Astrocyte (in vitro differentiated cells and primary cell): ENCODE results near the gene DLL1.

Experiments
- CTCF ChIP-seq: IDR thresholded peaks from 2 replicates; pipeline ENCODE4 v1.5.1; 2011; ENCODE audit warnings: low read depth, mild to moderate bottlenecking, inconsistent platforms, low read length, moderate library complexity; ENCODE audit not compliant: insufficient read depth
- EZH2 ChIP-seq: IDR thresholded peaks from 2 replicates; pipeline ENCODE4 v1.6.1; 2012; ENCODE audit warnings: mild to moderate bottlenecking, low read length, inconsistent platforms; ENCODE audit not compliant: insufficient read depth

DNA sequence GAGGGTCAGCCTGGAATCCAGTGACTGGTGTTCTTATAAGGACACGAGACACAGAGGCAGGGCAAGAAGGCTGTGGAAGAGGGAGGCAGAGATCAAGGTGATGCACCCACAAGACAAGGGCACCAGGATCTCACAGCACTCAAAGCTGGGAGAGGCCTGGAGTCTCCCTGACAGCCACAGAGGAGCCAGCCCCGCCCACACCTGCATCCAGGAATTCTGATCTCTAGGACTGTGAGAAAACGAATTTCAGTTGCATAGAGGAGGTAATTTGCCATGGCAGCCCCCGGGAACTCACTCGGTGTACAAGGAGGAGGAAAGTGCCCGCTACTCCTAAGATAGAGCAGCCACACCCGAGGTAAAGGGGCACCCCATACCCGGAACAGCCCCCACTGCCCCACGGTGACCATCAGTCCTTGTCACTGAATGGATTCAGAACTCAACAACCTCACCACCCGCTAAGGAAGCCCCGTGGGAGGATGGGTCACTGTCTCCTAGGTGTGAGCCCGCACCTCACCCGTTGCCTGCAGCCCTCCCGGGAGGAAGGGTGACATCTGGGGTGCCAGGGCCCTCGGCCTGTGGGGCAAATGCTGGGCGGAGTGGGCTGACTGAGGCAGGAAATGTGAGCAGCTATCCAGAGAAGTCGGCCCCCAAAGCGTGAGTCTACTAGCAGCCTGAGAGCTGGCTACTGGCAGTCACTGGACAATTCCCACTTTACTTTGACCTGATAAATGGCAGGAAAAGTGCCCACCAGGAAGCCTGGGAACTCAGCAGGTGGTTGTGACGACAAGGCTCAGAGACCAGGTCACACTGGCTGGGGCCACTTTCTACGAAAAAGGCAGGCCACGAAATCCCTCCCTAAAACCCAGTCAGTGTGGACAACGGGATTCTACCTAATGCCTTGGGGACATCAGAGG lies 22.4 kb downstream of the DLL1 start:
- TF ChIP-seq CTCF, result no peak
- TF ChIP-seq EZH2, result no peak
